BE2C (cell line): ENCODE data around the gene FMN2.

Experiments used
- DNase-seq: peaks from one replicate; pipeline ENCODE4 v3.0.0-alpha.2; 2020
- H3K27me3 ChIP-seq: fragments of 250-450 bp; sonication (Bioruptor Pico); 2 replicates; pipeline ENCODE4 v1.5.1; 2020; ENCODE audit warnings: mild to moderate bottlenecking
- H3K36me3 ChIP-seq: fragments of 250-450 bp; sonication (Bioruptor Pico); 2 replicates; pipeline ENCODE4 v1.5.1; 2020; ENCODE audit warnings: mild to moderate bottlenecking
- H3K4me1 ChIP-seq: fragments of 250-450 bp; sonication (Bioruptor Pico); 2 replicates; pipeline ENCODE4 v1.5.1; 2020
- H3K4me3 ChIP-seq: 2 replicates; pipeline ENCODE4 v1.5.1; 2011; ENCODE audit warnings: low read depth, low read length
- H3K9me3 ChIP-seq: fragments of 250-450 bp; sonication (Bioruptor Pico); 2 replicates; pipeline ENCODE4 v1.5.1; 2020
- TF ChIP-seq, protein P1 (sequence below): IDR thresholded peaks from 2 replicates; pipeline ENCODE4 v1.5.1; 2012; ENCODE audit warnings: mild to moderate bottlenecking, low read depth, low read length

FMN2 gene

DNA sequence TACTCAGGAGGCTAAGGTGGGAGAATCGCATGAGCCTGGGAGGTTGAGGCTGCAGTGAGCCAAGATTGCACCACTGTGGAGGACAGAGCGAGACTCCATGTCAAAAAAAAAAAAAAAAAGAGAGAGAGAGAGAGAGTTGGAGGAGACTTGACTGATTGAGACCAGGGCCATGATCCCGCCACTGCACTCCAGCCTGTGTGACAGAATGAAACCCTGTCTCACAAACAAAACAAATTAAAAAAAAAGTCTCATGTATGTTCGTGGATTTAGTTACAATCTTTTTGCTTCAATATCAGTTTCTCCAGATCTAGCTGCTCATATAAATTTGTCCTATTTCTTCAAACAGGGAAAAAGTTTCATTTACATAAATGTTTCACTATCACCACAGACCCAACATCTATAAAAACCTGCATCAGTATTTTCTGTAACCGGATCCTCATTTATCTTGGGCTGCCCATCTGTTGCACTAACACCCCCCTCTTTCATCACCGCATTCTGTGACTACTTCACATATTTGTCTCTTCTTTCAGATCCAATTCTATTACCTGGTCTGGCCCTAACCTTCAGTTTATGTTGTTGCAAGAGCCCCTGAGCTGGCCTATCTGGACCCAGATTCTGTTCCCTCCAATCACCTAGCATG, 393.2 kb downstream of the FMN2 start:
- no peaks in the 10 kb centered on the region for H3K9me3 ChIP-seq
- no peaks in the 10 kb centered on the region for H3K36me3 ChIP-seq
- peaks cover 15% of the 10 kb centered on the region for H3K4me1 ChIP-seq
- no peak for DNase-seq
- no peaks in the 10 kb centered on the region for H3K27me3 ChIP-seq
- H3K4me3 ChIP-seq, result no peak overlapping the region
- TF ChIP-seq, protein P1, sequence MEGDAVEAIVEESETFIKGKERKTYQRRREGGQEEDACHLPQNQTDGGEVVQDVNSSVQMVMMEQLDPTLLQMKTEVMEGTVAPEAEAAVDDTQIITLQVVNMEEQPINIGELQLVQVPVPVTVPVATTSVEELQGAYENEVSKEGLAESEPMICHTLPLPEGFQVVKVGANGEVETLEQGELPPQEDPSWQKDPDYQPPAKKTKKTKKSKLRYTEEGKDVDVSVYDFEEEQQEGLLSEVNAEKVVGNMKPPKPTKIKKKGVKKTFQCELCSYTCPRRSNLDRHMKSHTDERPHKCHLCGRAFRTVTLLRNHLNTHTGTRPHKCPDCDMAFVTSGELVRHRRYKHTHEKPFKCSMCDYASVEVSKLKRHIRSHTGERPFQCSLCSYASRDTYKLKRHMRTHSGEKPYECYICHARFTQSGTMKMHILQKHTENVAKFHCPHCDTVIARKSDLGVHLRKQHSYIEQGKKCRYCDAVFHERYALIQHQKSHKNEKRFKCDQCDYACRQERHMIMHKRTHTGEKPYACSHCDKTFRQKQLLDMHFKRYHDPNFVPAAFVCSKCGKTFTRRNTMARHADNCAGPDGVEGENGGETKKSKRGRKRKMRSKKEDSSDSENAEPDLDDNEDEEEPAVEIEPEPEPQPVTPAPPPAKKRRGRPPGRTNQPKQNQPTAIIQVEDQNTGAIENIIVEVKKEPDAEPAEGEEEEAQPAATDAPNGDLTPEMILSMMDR, result no peak

DNA sequence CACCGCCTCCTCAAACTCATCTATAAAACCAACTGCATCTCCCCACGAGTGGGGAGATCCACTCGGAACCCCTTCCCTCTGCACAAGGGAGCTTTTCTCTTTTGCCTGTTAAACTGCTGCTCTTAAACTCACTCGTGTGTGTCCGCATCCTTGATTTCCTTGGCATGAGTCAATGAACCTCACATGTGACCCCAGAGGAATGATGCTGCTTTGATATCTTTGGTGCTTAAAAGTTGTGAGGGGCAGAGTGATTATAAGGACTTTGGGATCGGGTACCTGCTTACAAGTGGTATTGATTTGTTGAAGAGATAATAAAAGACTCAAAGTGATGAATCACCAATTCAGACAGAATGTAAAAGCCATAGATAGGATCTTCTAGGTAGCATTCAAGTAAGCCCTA, 394.9 kb downstream of the FMN2 start:
- Histone ChIP-seq H3K4me3 (no peak overlapping the region), H3K4me1 (peaks cover 15% of the 10 kb centered on the region), H3K9me3 (no peaks in the 10 kb centered on the region), H3K36me3 (no peaks in the 10 kb centered on the region), H3K27me3 (no peaks in the 10 kb centered on the region)
- no peak for DNase-seq
- TF ChIP-seq, protein P1, result no peak

DNA sequence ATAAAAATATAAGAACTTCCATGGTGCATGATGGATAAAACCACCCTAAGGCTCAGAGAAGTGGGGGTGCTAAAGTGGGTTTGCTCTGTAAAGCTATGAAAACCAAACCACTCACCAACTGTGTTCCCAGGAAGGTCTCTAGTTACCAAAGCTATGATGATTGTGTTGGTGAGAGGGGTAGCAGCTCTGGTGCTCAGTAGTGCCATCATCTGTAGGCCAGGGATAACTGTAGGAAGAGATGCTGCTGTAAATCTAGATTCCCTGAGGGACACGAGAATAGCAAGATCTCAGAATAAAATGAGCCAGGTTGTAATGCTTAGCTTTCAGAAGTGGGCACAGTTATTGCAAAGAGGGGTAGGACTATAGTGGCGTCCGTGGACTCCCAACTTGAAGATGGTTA, 395.8 kb downstream of the FMN2 start:
- DNase-seq, result no peak
- TF ChIP-seq, protein P1, result no peak
- Histone ChIP-seq H3K9me3 (no peaks in the 10 kb centered on the region), H3K36me3 (no peaks in the 10 kb centered on the region), H3K4me1 (peaks cover 15% of the 10 kb centered on the region), H3K27me3 (no peaks in the 10 kb centered on the region), H3K4me3 (no peak overlapping the region)

DNA sequence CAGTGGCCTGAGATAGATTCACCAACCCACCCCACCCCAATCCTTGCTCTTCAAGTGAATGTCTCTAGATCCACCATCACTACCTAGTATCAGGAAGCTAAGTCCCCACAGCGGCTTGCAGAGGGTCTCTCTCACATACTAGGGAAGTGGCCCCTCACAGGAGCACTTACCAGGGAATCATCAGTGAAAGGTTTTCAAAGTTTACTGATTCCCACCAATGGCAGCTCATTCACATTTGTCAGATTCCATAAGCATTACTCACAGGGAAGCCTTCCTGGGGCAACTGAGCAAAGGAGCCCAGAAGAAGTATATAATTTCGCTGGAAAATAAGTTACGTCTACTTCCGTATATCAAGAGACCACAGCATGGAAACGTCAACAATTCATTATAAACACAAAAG, 399.5 kb downstream of the FMN2 start:
- H3K27me3 ChIP-seq, result no peaks in the 10 kb centered on the region
- H3K4me1 ChIP-seq, result peaks cover 9% of the 10 kb centered on the region
- no peaks in the 10 kb centered on the region for H3K9me3 ChIP-seq
- no peak overlapping the region for H3K4me3 ChIP-seq
- no peak for DNase-seq
- H3K36me3 ChIP-seq, result no peaks in the 10 kb centered on the region
- TF ChIP-seq, protein P1, result no peak

DNA sequence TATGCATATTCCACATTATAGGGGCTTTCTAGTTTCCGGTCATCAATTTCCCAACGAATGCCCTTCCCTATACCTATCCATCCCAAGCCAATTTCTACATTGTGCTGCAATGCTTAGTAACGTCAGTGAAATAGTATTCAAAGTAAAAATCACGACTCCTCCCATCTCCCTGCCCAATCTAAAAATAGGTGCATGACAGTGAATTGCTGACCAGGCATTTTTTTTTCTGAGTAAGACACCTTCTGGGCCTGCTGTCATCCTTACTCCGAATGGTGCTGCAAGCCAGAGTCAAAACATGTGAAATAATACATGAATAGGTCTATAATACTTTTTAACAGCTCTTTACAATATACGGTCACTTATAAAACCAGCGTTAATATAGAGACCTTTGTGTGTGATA, 400.1 kb downstream of the FMN2 start:
- Histone ChIP-seq H3K36me3 (no peaks in the 10 kb centered on the region), H3K9me3 (no peaks in the 10 kb centered on the region), H3K4me3 (no peak overlapping the region), H3K27me3 (no peaks in the 10 kb centered on the region), H3K4me1 (peaks cover 2% of the 10 kb centered on the region)
- DNase-seq, result no peak
- TF ChIP-seq, protein P1, result no peak

DNA sequence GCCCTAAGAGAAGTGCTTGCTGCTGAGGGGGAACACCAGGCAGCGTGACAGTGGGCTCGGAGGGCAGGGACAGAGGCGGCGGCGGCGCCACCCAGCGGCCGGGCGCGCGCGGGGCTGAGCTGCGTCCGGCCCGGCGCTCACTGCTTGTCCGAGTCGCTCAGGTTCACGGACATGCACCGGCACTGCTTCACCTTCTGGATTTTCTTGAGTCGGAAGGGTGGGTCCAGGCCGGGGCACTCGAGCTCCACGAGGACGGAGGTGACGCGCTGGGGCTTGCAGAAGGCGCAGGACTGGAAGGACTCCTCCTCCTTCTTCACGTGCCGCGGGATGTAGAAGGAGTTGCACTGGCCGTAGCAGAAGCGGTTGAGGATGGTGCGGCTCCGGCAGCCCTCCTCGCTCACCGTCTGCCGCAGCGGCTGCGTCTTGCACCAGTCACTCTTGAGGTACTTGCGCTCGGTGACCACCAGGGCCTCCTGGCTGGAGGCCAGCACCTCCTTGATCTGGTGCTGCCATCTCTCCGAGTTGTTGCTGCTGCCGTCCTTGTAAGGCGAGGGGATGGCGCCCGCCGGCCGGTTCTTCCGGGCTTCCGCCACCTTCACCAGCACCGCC, 401.3 kb downstream of the FMN2 start:
- H3K36me3 ChIP-seq, result no peaks in the 10 kb centered on the region
- no peaks in the 10 kb centered on the region for H3K27me3 ChIP-seq
- H3K4me1 ChIP-seq, result no peaks in the 10 kb centered on the region; the same call in 1 of the 2 replicates
- DNase-seq, result peak; percentile 23
- H3K9me3 ChIP-seq, result no peaks in the 10 kb centered on the region
- no peak overlapping the region for H3K4me3 ChIP-seq
- TF ChIP-seq, protein P1, result no peak
